ENCODE data around the gene SLC5A1.
"Not testable (repeated sequence)": the region's sequence is repeated elsewhere in the genome, so short reads cannot be mapped to it uniquely, and the experiment has no call there.

SLC5A1 gene

DNA sequence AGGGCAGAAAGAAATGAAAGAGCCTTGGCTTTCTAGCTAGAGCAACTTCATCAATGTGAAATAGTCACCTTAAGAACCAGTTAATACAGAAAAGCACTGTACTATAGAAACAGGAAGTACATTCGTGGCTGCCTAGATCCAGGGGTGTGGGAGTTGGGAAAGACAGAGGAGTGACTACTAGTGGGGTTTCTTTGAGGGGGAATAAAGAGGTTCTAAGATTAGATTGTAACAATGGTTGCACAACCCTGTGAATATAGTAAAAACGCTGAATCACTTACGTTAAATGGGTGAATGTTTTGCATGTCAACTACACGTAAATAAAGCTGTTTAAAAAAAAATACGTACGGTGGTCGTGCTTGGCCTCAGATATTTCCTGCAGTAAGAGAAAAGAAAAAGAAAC is 107.6 kb downstream of the SLC5A1 start:
- DNase-seq: not testable (repeated sequence)

DNA sequence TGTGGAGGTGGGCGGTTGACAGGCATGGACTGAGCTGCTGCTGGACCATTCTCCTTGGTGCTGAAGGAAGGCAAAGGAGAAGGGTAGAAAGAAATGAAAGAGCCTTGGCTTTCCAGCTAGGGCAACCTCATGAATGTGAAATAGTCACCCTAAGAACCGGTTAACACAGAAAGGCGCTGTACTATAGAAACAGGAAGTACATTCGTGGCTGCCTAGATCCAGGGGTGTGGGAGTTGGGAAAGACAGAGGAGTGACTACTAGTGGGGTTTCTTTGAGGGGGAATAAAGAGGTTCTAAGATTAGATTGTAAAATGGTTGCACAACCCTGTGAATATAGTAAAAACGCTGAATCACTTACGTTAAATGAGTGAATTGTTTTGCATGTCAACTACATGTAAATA is 108.6 kb downstream of the SLC5A1 start:
- DNase-seq: not testable (repeated sequence)

GRCh38 chr22:32154727-32155126 is 111.7 kb downstream of the SLC5A1 start:
- not testable (repeated sequence) for DNase-seq

GRCh38 chr22:32157632-32158031 is 114.6 kb downstream of the SLC5A1 start:
- not testable (repeated sequence) for DNase-seq

DNA sequence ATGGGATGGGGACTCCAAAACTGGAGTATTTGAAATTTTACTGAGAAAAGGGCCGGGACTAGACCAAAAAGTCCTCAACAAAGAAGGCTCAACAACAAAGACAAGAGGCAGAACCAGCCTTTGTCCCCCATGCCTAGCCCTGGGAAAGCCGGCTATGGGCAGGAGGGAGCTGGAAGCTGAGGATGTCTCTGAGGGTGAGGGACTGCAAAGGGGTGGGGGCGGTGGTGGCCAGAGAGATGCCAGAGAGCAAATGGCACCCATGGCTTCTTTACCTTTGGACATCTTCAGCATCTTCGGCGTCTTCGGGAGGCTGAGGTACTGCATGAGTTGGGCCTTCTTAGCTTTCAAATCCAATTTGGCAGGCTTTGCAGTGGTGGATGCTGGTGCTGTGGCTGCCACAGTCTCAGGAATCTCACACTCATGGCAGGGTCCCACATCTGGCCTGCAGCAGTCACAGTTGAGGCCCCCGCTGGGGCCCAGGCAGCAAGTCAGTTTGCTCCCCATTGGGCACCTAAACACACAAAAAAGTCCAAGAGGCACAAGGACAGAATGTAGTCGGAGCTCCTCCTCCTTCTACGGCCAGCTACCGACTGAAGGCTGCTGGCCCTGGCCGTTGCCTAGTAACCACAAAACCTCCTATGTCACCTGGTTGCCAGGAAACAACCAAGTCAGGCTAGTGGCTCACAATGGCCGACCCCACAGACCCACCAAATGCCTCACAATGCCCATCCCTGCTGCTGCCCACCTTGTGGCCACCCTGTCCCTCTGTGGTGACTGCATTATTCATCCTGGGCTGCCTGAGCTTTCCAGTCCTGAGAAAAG is 115.9 kb downstream of the SLC5A1 start, which contains the start of gene C22orf42:
Gene C22orf42, minus strand, starts transcription at position 592 of the 822 bp plus-strand sequence. Its CDS starts 88 bp downstream, at position 504.
- no peak for DNase-seq

GRCh38 chr22:32160411-32160810 is 117.3 kb downstream of the SLC5A1 start:
- DNase-seq: not testable (repeated sequence)
